Measurements from ENCODE around the gene ANAPC16. TPM values are rescaled to one million over a fixed set of nuclear protein-coding genes. Genes with fewer than 3 reads are reported as not detected.
A peak's percentile ranks its signal among the peaks of the same experiment; 100 is the strongest.

ANAPC16 gene
- total and polyA plus RNA-seq, 2 of the 4 experiments (the other 2 are of a cell fraction), result 25.2 to 26.3 TPM

GRCh38 chr10:72170263-72170662 is 45.5 kb upstream of the ANAPC16 start:
- H3K27me3 ChIP-seq (ENCODE audit: control insufficient read depth, insufficient read depth, low read length), result no peaks in the 10 kb centered on the region
- no peak for ATAC-seq (ENCODE audit: low read depth)
- H3K9ac ChIP-seq (ENCODE audit: low read depth, low read length), result no peak overlapping the region
- POLR2A ChIA-PET (ENCODE audit: unreplicated experiment), result no interaction called here
- H3K27ac ChIP-seq (ENCODE audit: insufficient read depth, low read length), result no peak overlapping the region
- no peak overlapping the region for H3K4me2 ChIP-seq (ENCODE audit: low read depth, low read length)
- H3K56ac ChIP-seq (ENCODE audit: extremely low read depth, insufficient read depth, low read length), result no peak overlapping the region
- no TSS peak for BruUV-seq (replicated peaks)
- no peaks in the 10 kb centered on the region for H3K36me3 ChIP-seq (ENCODE audit: control insufficient read depth, insufficient read depth, low read length)
- no peak overlapping the region for H2AFZ ChIP-seq (replicated peaks; ENCODE audit: low read length, poor library complexity)
- H3K79me1 ChIP-seq (ENCODE audit: low read depth in 1 of 2, low read length in 2 of 2), result peaks cover 0 to 2% of the 10 kb centered on the region in 2 experiments; a peak in 1 of 4 replicates
- in situ Hi-C loops (cut with MboI; ENCODE audit: low sequenced_read_pairs) (no loop called here), intact Hi-C loops (cut with micrococcal nuclease) (loop anchor here (5.0 kb wide), 1 partner anchor 63 kb away; no protein-coding TSS in a partner anchor), dilution Hi-C loops (cut with HindIII; ENCODE audit: low sequenced_read_pairs, unreplicated experiment) (no loop called here)
- CTCF ChIA-PET, result no interaction called here
- TF ChIP-seq FOS (IDR thresholded peaks at IDR 0.05; ENCODE audit: low read depth, low read length) (no peak), MAFK (IDR thresholded peaks at IDR 0.05; ENCODE audit: low read depth, low read length) (no peak), SMC3 (IDR thresholded peaks at IDR 0.05; ENCODE audit: low read depth, low read length) (no peak), NFE2L2 (IDR thresholded peaks at IDR 0.05; ENCODE audit: low read depth, low read length) (no peak), MAZ (IDR thresholded peaks at IDR 0.05; ENCODE audit: borderline replicate concordance, low read depth, low read length) (no peak), CHD1 (IDR thresholded peaks at IDR 0.05; ENCODE audit: low read depth, low read length) (no peak), CEBPB (IDR thresholded peaks at IDR 0.05; ENCODE audit: low read depth, low read length) (no peak), POLR2A (IDR thresholded peaks at IDR 0.05; ENCODE audit: low read depth, low read length) (no peak), BHLHE40 (IDR thresholded peaks at IDR 0.05; ENCODE audit: low read depth, low read length) (no peak), USF2 (IDR thresholded peaks at IDR 0.05; ENCODE audit: low read depth, low read length) (no peak), RAD21 (IDR thresholded peaks at IDR 0.05; ENCODE audit: low read length) (no peak)
- H3K14ac ChIP-seq (replicated peaks; ENCODE audit: low read depth, low read length), result no peak overlapping the region
- H3K4ac ChIP-seq (ENCODE audit: low read depth, low read length), result no peak overlapping the region
- H4K8ac ChIP-seq (ENCODE audit: low read depth in 2 of 2, low read length in 2 of 2), result no peak overlapping the region
- no peak for DNase-seq
- peaks cover 6% of the 10 kb centered on the region for H3K4me1 ChIP-seq (ENCODE audit: control insufficient read depth, insufficient read depth, low read length)
- no peak overlapping the region; the same call in 1 of the 2 replicates for H2BK120ac ChIP-seq (ENCODE audit: low read depth, low read length)
- 0 out of 2 replicates have a peak overlapping the region, but pooled peaks have one; percentile 7 for H2AK5ac ChIP-seq (ENCODE audit: low read depth, low read length)
- no peak overlapping the region for H3K23ac ChIP-seq (ENCODE audit: low read depth, low read length)
- no peak overlapping the region for H2BK15ac ChIP-seq (ENCODE audit: low read depth, low read length)
- 95% methylated on average over 3 of the region's 4 CpGs; no CpG with 5 or more reads in 1 of the 2 experiments for WGBS, 2 experiments (ENCODE audit: extremely low coverage in 2 of 2, insufficient read length in 1 of 2)
- H2BK5ac ChIP-seq (ENCODE audit: low read depth, low read length, poor library complexity, severe bottlenecking), result no peak overlapping the region
- no peak overlapping the region for H3K4me3 ChIP-seq (ENCODE audit: insufficient read depth, low read depth, low read length)
- no peak overlapping the region for H3K18ac ChIP-seq (ENCODE audit: low read depth, low read length)
- H3K9me3 ChIP-seq (ENCODE audit: control insufficient read depth, insufficient read depth, low read length), result no peaks in the 10 kb centered on the region
- no peak overlapping the region for H4K91ac ChIP-seq (ENCODE audit: insufficient read depth, low read depth, low read length)
- no peak overlapping the region for H2AK9ac ChIP-seq (replicated peaks; ENCODE audit: low read depth, low read length, poor library complexity)
- no peaks in the 10 kb centered on the region for H4K20me1 ChIP-seq (ENCODE audit: insufficient read depth, low read length)
- peaks cover 3% of the 10 kb centered on the region for H3K9me1 ChIP-seq (ENCODE audit: insufficient read depth, low read length)
- no peak overlapping the region for H4K5ac ChIP-seq (ENCODE audit: low read depth, low read length)
- H2BK20ac ChIP-seq (ENCODE audit: low read depth, low read length), result no peak overlapping the region; the same call in 1 of the 2 replicates
